ENCODE results near the gene FER.
"Not testable (repeated sequence)": the region's sequence is repeated elsewhere in the genome, so short reads cannot be mapped to it uniquely, and the experiment has no call there.

Gene FER

DNA sequence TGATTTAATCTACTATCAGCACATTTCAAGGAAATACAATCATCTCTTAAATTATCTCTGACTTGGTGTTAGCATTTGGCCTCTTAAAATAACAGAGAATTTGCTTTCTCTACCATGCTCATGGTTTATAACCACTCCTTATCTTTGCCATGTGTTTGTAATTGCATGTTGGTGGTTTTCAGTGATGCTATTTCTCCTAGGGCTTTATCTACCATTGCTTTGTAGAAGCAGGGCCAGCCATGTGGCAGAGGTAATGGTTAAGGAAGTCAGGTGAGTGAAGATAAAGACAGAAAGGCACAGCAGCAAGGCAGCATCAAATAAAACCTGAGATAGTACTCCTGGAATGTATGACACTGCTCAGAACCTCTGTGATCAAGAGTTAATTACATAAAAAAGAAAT, 206.2 kb downstream of the FER start:
- no peak for DNase-seq (ENCODE audit: low read depth in 2 of 2)

DNA sequence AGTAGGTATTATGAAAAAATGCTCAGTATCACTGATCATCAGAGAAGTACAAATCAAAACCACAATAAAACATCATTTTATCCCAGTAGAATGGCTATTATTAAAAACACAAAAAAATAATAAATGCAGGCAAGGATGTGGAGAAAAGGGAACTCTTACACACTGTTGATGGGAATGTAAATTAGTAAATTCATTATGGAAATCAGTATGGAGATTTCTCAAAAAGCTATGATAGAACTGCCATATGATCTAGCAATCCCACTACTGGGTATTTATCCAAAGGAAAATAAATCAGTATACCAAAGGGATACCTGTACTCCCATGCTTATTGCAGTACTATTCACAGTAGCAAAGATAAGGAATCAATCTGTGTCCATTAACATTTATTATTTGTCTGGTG, 209.6 kb downstream of the FER start:
- DNase-seq (ENCODE audit: low read depth in 2 of 2), result no peak

DNA sequence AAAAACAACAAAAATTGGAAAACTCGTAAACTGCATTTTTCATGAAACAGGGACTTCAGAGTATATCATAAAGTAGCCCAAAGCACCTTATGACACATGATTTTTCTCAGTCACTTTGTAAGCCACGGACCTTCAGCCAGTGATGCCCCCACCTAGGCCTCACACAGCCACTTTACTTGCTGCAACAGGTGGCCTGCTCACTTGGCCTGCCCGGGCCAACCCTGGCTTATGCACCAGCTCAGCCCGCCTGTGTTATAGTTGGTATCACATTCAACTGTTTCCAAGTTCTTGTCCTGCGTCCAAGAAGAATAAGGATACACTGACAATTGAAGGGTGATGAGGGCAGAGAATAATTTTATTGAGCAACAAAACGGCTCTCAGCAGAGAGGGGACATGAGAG, 219.2 kb downstream of the FER start:
- no peak for DNase-seq (ENCODE audit: low read depth in 2 of 2)

DNA sequence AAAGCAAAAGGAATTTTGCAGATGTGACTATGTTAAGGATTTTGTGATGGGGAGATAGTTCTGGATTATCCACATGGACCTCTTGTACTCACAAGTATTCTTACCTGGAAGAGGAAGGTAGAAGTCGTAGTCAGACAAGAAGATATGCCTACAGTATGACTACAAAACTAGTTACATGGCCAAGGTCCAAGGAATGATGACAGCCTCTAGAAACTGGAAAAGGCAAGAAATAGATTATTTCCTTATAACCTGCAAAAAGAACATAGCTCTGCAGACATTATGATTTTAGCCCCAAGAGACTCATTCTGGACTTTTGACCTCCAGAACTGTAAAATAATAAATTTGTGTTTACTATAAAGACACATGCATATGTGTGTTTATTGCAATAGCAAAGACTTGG, 226.9 kb downstream of the FER start:
- DNase-seq (ENCODE audit: low read depth in 2 of 2), result no peak

DNA sequence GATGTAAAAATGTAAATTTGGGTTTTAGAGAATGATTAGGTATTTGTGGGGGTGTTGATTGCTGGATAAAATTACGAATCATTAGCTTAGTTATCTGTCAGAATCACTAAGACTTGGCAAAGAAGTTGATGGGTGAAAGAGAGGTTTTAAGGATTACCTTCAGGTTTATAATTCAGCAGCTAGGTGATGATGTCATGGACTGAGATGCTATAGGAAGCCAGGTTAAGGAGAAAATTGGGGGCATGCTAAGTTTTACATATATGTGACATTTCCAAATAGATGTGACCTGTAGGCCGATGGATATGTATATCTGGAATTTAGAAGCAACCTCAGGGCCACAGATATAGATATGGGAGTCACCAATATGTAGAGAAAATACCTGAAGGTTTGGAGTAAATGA, 228.0 kb downstream of the FER start:
- DNase-seq (ENCODE audit: low read depth in 2 of 2), result no peak

DNA sequence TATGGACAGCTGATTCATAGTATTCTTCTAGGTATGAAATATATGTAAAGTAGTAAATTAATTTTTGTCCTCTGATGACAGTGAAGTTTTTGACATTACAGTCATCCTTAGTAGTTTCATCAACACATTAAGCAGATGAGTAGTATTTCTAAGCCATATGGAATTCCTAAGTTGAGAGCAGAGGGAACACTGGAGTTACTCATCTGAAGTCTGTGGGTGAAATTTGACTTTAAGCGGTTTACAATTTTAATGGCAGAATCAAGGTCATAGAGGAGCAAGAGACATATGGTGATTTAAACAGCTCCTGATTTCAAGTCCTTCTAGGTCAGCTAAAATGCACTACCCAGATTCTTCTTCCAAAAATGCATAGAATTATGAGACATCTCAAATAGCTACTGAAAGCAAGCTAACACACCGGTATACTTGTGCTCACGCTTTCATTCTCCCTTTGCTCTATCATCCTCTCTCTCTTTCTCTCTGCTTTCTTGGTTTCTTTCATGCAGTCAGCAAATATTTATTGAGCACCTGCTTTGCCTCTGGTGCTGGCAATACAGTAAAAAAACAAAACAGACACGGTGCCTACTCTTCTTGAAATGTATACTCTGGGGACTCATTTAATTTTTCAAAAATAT, 235.9 kb downstream of the FER start:
- no peak for DNase-seq (ENCODE audit: low read depth in 2 of 2)

DNA sequence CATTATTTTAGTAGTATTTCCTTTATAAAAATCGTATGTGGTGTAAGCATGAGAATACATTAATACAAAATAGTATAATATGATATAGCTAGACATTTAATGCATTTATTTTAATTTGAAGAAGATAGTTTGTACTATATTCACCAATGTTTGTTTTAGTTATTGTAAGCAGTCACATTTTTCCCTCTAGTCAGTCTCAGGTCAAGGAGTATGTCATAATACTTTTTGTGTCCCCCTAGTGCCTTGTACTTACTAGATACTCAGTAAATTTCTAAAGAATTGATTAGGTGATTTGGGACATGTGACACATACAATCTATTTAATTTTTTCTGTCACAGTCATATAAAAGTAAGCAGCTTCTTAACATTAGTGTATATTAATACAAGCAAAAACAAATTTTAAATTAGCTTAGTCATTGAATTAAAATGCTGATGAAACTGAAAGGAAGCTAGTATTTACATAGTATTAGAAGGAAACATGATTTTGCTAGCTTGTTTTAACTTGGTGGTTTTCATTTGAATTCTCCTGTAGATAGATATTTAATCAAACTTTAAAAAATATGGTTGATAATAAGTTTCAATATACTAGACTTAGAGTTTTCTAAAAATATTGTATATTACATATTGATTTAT, 242.2 kb downstream of the FER start:
- no peak for DNase-seq (ENCODE audit: low read depth in 2 of 2)

DNA sequence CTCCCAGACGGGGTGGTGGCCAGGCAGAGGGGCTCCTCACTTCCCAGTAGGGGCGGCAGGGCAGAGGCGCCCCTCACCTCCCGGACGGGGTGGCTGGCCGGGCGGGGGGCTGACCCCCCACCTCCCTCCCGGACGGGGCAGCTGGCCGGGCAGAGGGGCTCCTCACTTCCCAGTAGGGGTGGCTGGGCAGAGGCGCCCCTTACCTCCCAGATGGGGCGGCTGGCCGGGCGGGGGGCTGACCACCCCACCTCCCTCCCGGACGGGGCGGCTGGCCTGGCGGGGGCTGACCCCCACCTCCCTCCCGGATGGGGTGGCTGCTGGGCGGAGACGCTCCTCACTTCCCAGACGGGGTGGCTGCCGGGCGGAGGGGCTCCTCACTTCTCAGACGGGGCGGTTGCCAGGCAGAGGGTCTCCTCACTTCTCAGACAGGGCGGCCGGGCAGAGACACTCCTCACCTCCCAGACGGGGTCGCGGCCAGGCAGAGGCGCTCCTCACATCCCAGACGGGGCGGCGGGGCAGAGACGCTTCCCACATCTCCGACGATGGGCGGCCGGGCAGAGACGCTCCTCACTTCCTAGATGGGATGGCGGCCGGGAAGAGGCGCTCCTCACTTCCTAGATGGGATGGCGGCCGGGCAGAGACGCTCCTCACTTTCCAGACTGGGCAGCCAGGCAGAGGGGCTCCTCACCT, 244.8 kb downstream of the FER start:
- not testable (repeated sequence) for DNase-seq (ENCODE audit: low read depth in 2 of 2)

DNA sequence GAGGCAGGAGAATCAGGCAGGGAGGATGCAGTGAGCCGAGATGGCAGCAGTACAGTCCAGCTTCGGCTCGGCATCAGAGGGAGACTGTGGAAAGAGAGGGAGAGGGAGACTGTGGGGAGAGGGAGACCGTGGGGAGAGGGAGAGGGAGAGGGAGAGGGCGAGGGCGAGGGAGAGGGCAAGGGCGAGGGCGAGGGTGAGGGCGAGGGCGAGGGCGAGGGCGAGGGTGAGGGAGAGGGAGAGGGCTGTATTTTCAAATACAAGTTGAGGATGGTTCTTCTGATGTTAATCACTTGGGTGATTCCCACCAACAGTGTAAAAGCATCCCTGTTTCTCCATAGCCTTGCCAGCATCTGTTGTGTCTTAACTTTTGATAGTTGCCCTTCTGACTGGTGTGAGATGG, 245.7 kb downstream of the FER start:
- DNase-seq (ENCODE audit: low read depth in 2 of 2), result not testable (repeated sequence)

DNA sequence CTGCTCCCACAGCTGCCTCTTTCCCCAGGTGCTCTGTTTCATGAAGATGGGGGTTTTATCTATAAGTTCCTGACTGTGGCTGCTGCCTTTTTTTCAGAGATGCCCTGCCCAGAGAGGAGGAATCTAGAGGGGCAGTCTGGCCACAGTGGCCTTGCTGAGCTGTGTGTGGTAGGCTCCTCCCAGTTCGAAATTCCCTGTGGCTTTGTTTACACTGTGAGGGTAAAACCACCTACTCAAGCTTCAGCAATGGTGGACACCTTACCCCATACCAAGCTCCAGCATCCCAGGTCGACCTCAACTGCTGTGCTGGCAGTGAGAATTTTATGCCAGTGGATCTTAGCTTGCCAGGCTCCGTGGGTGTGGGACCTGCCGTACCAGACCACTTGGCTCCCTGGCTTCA, 250.0 kb downstream of the FER start:
- no peak for DNase-seq (ENCODE audit: low read depth in 2 of 2)

DNA sequence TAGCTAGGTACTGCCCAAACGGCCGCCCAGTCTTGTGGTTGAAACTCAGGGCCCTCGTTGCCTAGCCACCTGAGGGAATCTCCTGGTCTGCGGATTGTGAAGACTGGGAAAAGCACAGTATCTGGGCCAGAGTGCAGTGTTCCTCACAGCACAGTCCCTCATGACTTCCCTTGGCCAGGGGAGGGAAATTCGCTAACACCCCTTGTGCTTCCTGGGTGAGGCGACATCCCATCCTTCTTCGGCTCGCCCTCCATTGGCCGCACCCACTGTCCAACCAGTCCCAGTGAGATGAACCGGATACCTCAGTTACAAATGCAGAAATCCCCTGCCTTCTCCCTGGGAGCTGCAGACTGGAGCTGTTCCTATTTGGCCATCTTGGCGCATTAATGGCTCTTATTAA, 250.5 kb downstream of the FER start:
- DNase-seq (ENCODE audit: low read depth in 2 of 2), result no peak

DNA sequence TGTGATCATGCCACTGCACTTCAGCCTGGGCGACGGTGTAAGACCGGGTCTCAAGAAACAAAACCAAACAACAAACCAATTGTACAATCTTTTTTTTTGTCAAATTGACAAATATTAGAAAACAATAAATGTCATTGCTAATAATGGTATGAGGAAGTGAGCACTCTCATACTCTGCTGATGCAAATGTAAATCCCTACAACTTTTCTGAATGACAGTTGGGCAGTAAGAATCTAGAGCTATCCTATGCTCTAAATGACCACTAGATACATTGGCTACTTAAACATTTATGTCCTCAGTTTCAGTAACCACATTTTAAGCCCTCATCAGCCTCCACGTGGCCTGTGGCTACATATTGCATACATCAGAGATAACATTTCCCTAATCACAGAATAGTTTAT, 256.2 kb downstream of the FER start:
- no peak for DNase-seq (ENCODE audit: low read depth in 2 of 2)

DNA sequence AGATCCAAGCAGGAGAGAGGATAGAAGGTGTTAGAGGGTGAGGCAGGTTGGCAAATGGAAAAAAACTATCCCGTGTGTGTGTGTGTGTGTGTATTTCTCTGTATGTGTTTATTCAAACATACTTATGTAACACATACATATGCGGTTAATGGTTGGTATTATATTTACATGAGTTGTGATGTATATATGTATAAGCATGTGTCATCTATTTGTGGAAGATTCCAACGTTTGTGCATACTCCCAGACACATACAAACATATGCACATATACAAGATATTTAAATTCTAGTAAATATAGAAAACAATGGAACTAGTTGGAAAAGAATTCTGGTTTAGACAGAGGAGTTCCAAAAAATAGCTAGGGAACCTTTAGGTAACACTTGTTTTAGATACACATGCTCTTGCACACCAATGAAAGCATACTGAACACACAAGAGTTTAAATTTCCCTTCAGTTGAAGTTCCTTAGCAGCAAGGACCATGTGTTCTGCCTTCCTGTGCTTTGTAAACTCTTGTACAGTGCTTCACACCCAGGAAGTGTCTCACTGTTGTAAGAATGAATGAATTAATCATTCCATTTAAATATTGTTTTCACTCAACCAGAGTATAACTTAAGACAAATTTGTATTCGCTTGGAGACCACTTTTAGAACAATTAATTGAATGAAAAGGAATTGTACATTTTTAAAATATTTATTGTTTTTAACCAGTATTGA, 257.8 kb downstream of the FER start:
- DNase-seq (ENCODE audit: low read depth in 2 of 2), result no peak

DNA sequence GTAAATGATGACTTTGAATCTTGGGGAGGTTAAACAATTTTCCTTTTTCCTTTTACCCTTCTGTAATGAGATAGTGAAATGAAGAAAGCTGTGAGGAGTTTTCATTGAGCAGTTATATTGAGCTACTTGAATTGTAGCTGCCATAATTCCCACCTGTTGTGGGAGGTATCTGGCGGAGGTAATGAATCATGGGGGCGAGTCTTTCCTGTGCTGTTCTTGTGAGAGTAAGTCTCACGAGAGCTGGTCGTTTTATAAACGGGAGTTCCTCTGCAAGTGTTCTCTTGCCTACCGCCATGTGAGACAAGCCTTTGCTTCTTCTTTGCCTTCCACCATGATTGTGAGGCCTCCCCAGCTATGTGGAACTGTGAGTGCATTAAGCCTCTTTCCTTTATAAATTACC, 258.4 kb downstream of the FER start:
- no peak for DNase-seq (ENCODE audit: low read depth in 2 of 2)

DNA sequence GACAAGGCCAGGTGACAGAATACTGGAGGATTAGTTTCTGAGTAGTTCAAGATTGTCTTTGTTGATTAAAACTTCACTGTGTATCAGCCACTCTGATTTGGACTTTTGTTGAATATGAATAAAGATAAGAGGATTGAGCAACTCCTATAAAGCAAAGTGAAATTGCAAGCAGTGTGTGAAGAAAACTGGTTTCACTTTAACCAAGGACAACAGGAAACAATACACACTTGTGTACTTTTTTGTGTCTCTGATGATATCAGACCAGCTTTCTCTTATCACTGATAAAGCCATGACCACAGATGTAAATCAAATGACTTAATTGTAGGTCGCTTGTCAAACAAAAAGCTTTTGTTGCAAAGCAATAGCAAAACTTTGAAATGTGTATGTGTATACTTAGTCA, 268.6 kb downstream of the FER start:
- DNase-seq (ENCODE audit: low read depth in 2 of 2), result no peak

DNA sequence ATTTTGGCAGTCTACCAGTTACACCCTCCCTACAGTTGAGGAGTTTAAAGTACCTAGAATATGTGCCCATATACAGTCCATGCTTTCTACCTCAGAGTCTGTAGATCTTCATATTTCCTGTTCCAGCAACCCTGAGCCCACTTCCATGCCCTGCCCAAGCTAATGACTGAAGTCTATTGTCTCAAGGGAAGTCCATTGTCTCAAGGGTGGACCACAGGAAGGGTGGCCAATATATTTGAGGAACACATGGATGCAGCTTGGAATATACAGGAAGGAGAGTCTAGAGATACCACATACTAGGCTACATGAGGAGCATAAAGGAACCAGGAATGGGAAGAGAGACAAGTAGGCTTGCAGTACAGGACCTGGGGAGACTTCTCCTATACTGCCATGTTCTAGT, 274.4 kb downstream of the FER start:
- no peak for DNase-seq (ENCODE audit: low read depth in 2 of 2)

DNA sequence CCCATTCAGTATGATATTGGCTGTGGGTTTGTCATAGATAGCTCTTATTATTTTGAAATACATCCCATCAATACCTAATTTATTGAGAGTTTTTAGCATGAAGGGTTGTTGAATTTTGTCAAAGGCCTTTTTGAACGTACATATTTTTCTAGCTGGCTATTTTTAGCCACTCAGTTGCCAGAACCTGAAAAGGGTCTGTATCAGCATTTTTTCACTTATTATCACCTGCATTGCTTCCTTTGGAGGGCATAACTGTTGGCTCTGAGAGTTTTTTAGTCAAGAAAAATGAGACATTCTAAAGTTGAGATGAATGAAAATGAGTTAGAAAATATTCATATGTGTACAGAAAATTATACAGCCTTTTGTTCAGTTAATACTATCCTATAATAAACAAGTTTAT, 278.0 kb downstream of the FER start:
- DNase-seq (ENCODE audit: low read depth in 2 of 2), result not testable (repeated sequence)

DNA sequence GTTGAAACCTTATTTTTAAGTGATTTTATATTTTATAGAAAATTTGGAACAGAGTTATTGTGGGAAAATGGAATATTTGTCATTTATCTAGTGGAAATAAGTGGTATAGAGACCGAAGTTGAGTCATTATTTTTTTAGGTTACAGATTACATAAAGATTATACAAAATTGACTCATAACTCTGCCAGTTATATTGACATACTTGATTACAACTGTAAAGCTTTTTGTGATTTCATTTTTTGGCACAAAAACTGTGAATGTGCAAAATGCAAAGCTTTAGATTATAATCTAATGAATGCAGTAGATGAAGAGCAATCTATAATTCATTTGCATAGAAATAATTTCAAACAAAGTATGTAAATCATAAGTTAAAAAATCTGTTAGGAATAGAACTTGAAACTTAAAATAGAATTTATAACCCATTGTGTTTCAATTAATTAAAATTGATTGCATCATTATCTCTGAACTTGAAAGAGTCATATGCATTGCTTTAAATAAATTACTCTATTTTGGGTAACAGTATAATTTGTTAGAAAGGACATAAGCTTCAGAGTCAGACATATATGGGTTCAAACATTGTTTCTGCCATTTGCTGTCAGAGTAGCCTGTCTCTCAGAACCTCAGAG, 280.4 kb downstream of the FER start:
- DNase-seq (ENCODE audit: low read depth in 2 of 2), result no peak

DNA sequence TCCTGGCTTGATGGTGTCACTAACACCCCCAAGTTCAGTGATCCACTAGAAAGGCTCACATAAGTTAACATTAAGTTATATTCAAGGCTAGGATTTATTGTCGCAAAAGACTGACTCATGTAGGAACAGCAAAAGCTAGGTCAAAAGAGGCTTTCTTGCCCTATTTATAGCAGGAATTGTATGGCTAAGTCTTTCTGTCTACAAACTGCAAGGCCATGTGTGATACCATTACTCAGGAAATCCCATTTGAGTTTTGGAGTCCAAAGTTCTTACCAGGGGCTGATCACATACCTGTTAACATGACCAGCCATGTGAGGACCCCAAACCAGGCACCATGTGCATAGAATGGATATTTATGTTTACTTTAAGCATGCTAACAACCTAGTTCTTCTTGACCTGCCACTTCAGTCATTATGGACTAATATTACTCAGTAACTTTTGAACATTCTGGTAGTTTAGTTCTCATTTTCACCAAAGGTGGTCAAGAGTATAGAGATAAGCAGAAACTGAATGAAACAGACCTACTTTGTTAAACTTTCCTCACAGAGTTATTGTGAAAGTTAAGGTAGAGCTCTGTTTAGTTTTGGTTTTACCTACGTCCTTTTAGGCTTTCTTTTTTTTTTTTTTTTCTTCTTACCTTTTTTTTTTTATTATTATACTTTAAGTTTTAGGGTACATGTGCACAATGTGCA, 281.1 kb downstream of the FER start:
- no peak for DNase-seq (ENCODE audit: low read depth in 2 of 2)

DNA sequence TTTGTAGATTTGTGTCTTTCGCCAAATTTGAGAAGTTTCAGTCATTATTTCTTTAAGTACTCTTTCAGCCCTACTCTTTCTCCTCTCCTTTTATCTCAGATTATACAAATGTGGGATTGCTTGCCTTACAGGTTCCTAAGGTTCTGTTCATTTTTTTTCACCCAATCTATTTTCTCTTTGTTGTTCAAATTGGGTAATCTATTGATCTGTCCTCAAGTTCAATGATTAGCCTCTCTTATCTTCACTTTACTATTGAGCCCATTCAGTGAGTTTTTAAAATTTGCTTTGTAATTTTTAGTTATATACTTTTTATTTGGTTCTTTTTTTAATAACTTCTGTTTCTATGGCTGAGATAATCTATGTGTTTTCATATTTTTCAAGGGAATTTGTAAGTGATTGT, 282.1 kb downstream of the FER start:
- DNase-seq (ENCODE audit: low read depth in 2 of 2), result no peak

DNA sequence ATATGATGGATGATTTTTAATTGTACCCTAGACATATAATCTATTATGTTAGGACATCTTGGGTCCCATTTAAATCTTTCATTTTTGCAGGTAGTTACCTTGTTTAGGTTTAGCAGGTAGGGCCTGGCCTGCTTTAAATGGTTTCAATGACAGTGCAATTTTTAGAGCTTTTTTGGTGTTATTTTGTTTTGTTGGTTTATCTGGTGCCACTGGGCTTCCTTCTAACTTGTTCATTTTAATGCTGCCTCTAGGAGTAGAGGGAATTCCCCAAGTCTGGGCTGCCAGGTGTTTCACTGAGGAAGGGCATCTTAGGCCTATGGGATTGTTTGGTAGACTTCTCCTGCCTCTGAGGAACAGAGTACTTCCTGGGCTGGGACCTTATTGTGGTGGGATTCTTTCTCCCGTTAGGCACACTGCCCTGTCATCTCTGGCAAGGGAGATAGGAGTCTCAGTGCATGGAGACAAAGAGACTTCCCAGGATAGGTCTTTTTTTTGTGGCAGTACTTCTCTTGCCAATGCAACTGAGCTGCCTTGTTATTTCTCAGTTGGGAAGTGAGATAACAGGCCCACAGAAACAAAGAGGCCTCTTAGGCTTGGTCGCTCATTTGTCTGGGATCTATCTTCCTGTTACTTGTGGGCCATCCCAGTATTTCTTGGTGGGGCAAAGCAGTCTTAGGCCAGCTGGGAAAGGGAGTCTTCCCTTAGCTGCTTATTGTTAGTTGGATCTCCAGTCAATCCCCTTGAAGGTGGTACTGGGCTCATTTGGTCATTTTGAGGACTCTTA, 282.9 kb downstream of the FER start:
- no peak for DNase-seq (ENCODE audit: low read depth in 2 of 2)

Measured in stimulated activated CD4-positive, alpha-beta T cell treated with anti-CD3 and anti-CD28 coated beads, Interleukin-12 subunit alpha, Interleukin-12 subunit beta, amount 100 ng/mL, for 24 hours (primary cell).